GM12878 (cell line): ENCODE data around the gene TMTC1. TPM values are rescaled to one million over a fixed set of nuclear protein-coding genes. Genes with fewer than 3 reads are reported as not detected.

Source experiments
- BHLHE40 ChIP-seq, 2 experiments: fragments of 450-650 bp in 1 of 2; IDR thresholded peaks; 2 replicates each; pipeline ENCODE4 v1.6.1; 2011 to 2017; ENCODE audit warnings: low read depth in 2 of 2, borderline replicate concordance in 1 of 2, improper control_type of control experiment in 1 of 2, low read length in 1 of 2, mild to moderate bottlenecking in 1 of 2
- CEBPB ChIP-seq, 2 experiments: fragments of 150-350 bp in 1 of 2; IDR thresholded peaks; 2 replicates each; pipeline ENCODE4 v1.6.1; 2012 to 2014; ENCODE audit warnings: low read depth in 2 of 2, low read length in 2 of 2, borderline replicate concordance in 1 of 2, inconsistent platforms in 1 of 2
- CEBPZ ChIP-seq: fragments of 150-350 bp; IDR thresholded peaks from 2 replicates; pipeline ENCODE4 v1.6.1; 2016; ENCODE audit warnings: low read depth, low read length
- CUX1 ChIP-seq: IDR thresholded peaks from 2 replicates; pipeline ENCODE4 v1.6.1; 2012; ENCODE audit warnings: improper control_type of control experiment, low read depth, low read length; ENCODE audit not compliant: insufficient replicate concordance
- E4F1 ChIP-seq: fragments of 450-650 bp; IDR thresholded peaks from 2 replicates; pipeline ENCODE4 v1.6.1; 2018; ENCODE audit warnings: borderline replicate concordance, mild to moderate bottlenecking; ENCODE audit not compliant: partially characterized antibody
- EP300 ChIP-seq, 2 experiments: fragments of 150-350 bp in 1 of 2; IDR thresholded peaks; 2 replicates each; pipeline ENCODE4 v1.6.1; 2011 to 2012; ENCODE audit warnings: low read depth in 2 of 2, low read length in 2 of 2, borderline replicate concordance in 1 of 2, improper control_type of control experiment in 1 of 2, inconsistent platforms in 1 of 2; ENCODE audit not compliant: control insufficient read depth in 1 of 2
- FOS ChIP-seq: IDR thresholded peaks from 3 replicates; pipeline ENCODE4 v1.6.1; 2011; ENCODE audit warnings: borderline replicate concordance; ENCODE audit not compliant: insufficient read length; ENCODE audit errors: extremely low read depth
- IKZF2 ChIP-seq, 2 experiments: fragments of 450-650 bp; IDR thresholded peaks; 2 replicates each; pipeline ENCODE4 v1.6.1; 2017; ENCODE audit warnings: mild to moderate bottlenecking in 2 of 2, moderate library complexity in 2 of 2
- SPI1 ChIP-seq: IDR thresholded peaks from 2 replicates; pipeline ENCODE4 v1.6.1; 2011; ENCODE audit warnings: low read depth, mild to moderate bottlenecking, low read length, moderate library complexity, borderline replicate concordance; ENCODE audit not compliant: insufficient read depth
- SREBF1 ChIP-seq: IDR thresholded peaks from 2 replicates; pipeline ENCODE4 v1.6.1; 2012; ENCODE audit warnings: mild to moderate bottlenecking, low read length
- STAT1 ChIP-seq: fragments of 450-650 bp; conservative IDR thresholded peaks from 2 replicates; pipeline ENCODE4 v1.6.1; 2014; ENCODE audit warnings: antibody characterized with exemption, mild to moderate bottlenecking
- ZNF274 ChIP-seq: IDR thresholded peaks from one replicate; pipeline ENCODE4 v1.8.0; 2011; ENCODE audit not compliant: insufficient read length, insufficient read depth
- ZNF592 ChIP-seq: fragments of 450-650 bp; IDR thresholded peaks from 2 replicates; pipeline ENCODE4 v1.6.1; 2017; ENCODE audit warnings: mild to moderate bottlenecking, moderate library complexity
- ZSCAN29 ChIP-seq: fragments of 450-650 bp; IDR thresholded peaks from 2 replicates; pipeline ENCODE4 v1.6.1; 2017; ENCODE audit warnings: mild to moderate bottlenecking, moderate library complexity
- polyA plus RNA-seq, 11 experiments: library from polyadenylated mRNA; depleted of rRNA in 4 of 11; unstranded in 6 of 11; stranded (reverse) in 5 of 11; fragments of >200 nt; fragmentation: Nextera tagmentation in 4 of 11; fragmentation: Illumina TruSeq in 1 of 11; extraction: Ambion mirVana in 4 of 11; extraction: Trizol in 1 of 11; gene quantifications; 1 replicate in 1 of 11; 2 replicates in 10 of 11; pipeline versions ENCODE4 v1.2.1 to v1.2.3, GENCODE V29; 2011 to 2016; ENCODE audit warnings: inconsistent platforms in 2 of 11, missing spikeins in 2 of 11, low read depth in 1 of 11
- total RNA-seq, 4 experiments: library from RNA; depleted of rRNA in 3 of 4; stranded (reverse); fragments of >200 nt in 3 of 4; fragmentation: Illumina TruSeq in 1 of 4; extraction: Trizol in 1 of 4; gene quantifications; 2 replicates each; pipeline versions ENCODE4 v1.2.1 to v1.2.3, GENCODE V29; 2013 to 2021

TMTC1 gene
- total and polyA plus RNA-seq, 10 of the 15 experiments (the other 5 are each of a cell fraction or from before 2014, with no cell fraction given): 0.10 to 20.9 (median 0.57) TPM

- TF ChIP-seq ZNF592: no peak
- no peak for TF ChIP-seq SPI1
- no peak for TF ChIP-seq CEBPB (IDR thresholded peaks at IDR 0.05; ENCODE audit: borderline replicate concordance in 1 of 2, low read depth in 2 of 2, low read length in 2 of 2)
- TF ChIP-seq CUX1: no peak
- no peak for TF ChIP-seq ZNF274
- TF ChIP-seq E4F1: no peak
- TF ChIP-seq STAT1: no peak
- TF ChIP-seq IKZF2 (IDR thresholded peaks at IDR 0.05): peak in 1 of 2 experiments; percentile 47; a peak in 2 of 4 replicates
- TF ChIP-seq ZSCAN29: no peak
- TF ChIP-seq BHLHE40 (IDR thresholded peaks at IDR 0.05; ENCODE audit: borderline replicate concordance in 1 of 2, low read depth in 2 of 2, low read length in 1 of 2): no peak
- TF ChIP-seq SREBF1: no peak
- no peak for TF ChIP-seq FOS
- no peak for TF ChIP-seq CEBPZ
- no peak for TF ChIP-seq EP300 (IDR thresholded peaks at IDR 0.05; ENCODE audit: borderline replicate concordance in 1 of 2, control insufficient read depth in 1 of 2, low read depth in 2 of 2, low read length in 2 of 2)
Measured at GRCh38 chr12:29545102-29545467, 238.7 kb downstream of the TMTC1 start (continued).
